ENCODE data around the gene PLPP3. TPM values are rescaled to one million over a fixed set of nuclear protein-coding genes. Genes with fewer than 3 reads are reported as not detected.
A peak's percentile ranks its signal among the peaks of the same experiment; 100 is the strongest.

Gene PLPP3
- total and polyA plus RNA-seq, 2 of the 8 experiments (the other 6 are each of a cell fraction or from before 2014, with no cell fraction given) = 33.2 to 42.0 TPM

- H3K36me3 ChIP-seq (ENCODE audit: control insufficient read depth in 2 of 4, insufficient read depth in 4 of 4, low read length in 3 of 4) = no peaks in the 10 kb centered on the region
- H2BK20ac ChIP-seq (ENCODE audit: low read length) = no peak overlapping the region
- ChIA-PET POLR2A (ENCODE audit: partially characterized antibody) (interaction anchor here (2.2 kb wide), 1 partner anchor 10 kb away, joined by 6 read pairs; no protein-coding TSS in a partner anchor), CTCF (ENCODE audit: partially characterized antibody) (interaction anchor here (0.7 to 4.3 kb wide), 5 partner anchors 9 to 1084 kb away, joined by 3 to 19 read pairs (median 3); no protein-coding TSS in a partner anchor)
- H3K27me3 ChIP-seq (replicated peaks in 1 of 4; ENCODE audit: control insufficient read depth in 3 of 4, extremely low read depth in 1 of 4, insufficient read depth in 3 of 4, low read length in 3 of 4) = no peaks in the 10 kb centered on the region
- no peak overlapping the region for H3K14ac ChIP-seq (ENCODE audit: insufficient read length)
- H3K4me1 ChIP-seq (replicated peaks in 1 of 4; ENCODE audit: control insufficient read depth in 3 of 4, insufficient read depth in 4 of 4, low read length in 3 of 4) = no peaks in the 10 kb centered on the region; a peak in 1 of 7 replicates
- H3K4me3 ChIP-seq (ENCODE audit: extremely low read depth in 1 of 4, insufficient read depth in 2 of 4, low read depth in 3 of 4, low read length in 4 of 4) = no peak overlapping the region
- H2BK120ac ChIP-seq (replicated peaks; ENCODE audit: low read depth, low read length) = no peak overlapping the region
- no peak overlapping the region for H3K4ac ChIP-seq (replicated peaks; ENCODE audit: insufficient read length, low read depth, low read length)
- no peak overlapping the region for H3K23ac ChIP-seq (ENCODE audit: insufficient read length)
- H3K9ac ChIP-seq (replicated peaks in 1 of 4; ENCODE audit: extremely low read depth in 1 of 4, low read depth in 3 of 4, low read length in 3 of 4) = no peak overlapping the region
- H4K20me1 ChIP-seq (replicated peaks in 1 of 2; ENCODE audit: control insufficient read depth in 1 of 2, insufficient read depth in 2 of 2, low read length in 2 of 2) = no peaks in the 10 kb centered on the region
- H3K18ac ChIP-seq (ENCODE audit: extremely low read depth, low read length) = no peak overlapping the region
- DNase-seq (ENCODE audit: low read depth in 1 of 2, low spot score in 2 of 2) (no peak), FAIRE-seq (no peak)
- no peak overlapping the region for H4K8ac ChIP-seq (ENCODE audit: extremely low read depth, insufficient read depth, low read length)
- H2AK5ac ChIP-seq (ENCODE audit: low read depth, low read length) = peak overlapping the region; percentile 84; the same call in 1 of the 2 replicates
- H3K23me2 ChIP-seq (ENCODE audit: low read depth, low read length) = no peaks in the 10 kb centered on the region
- WGBS, 2 experiments (ENCODE audit: extremely low coverage in 1 of 2, insufficient coverage in 1 of 2, insufficient read length in 1 of 2, insufficient replicate concordance in 2 of 2, low coverage in 1 of 2, low lambda C conversion rate in 2 of 2, missing lambda C conversion rate in 1 of 2) = 86% methylated on average over 1 of the region's 1 CpG; no CpG with 5 or more reads in 1 of the 2 experiments
- H2BK12ac ChIP-seq (ENCODE audit: low read depth, low read length) = peak overlapping the region; percentile 65; the same call in 1 of the 2 replicates
- no peak overlapping the region for H2BK15ac ChIP-seq (ENCODE audit: low read length)
- no peak overlapping the region for H2BK5ac ChIP-seq (ENCODE audit: low read depth, low read length)
- no peak overlapping the region for H3K4me2 ChIP-seq (ENCODE audit: insufficient read depth in 1 of 2, low read depth in 2 of 2, low read length in 2 of 2)
- H3K79me2 ChIP-seq (ENCODE audit: control insufficient read depth in 1 of 2, insufficient read depth in 2 of 2, low read length in 2 of 2) = no peaks in the 10 kb centered on the region
- no peak overlapping the region for H3K27ac ChIP-seq (ENCODE audit: low read depth, low read length)
- no peak overlapping the region for H4K91ac ChIP-seq (replicated peaks; ENCODE audit: insufficient read length, low read length)
- no peak overlapping the region for H3K56ac ChIP-seq (replicated peaks; ENCODE audit: insufficient read length, low read depth, low read length)
- H4K5ac ChIP-seq (ENCODE audit: insufficient read length, low read depth, low read length) = no peak overlapping the region
- H2AFZ ChIP-seq (ENCODE audit: low read length) = no peak overlapping the region
- no peaks in the 10 kb centered on the region for H3K79me1 ChIP-seq (ENCODE audit: low read depth, low read length)
- H3K9me3 ChIP-seq (ENCODE audit: insufficient read depth in 2 of 2, low read depth in 1 of 2, low read length in 1 of 2) = no peaks in the 10 kb centered on the region
- TF ChIP-seq NANOG (IDR thresholded peaks at IDR 0.05; ENCODE audit: insufficient read depth, low read depth, low read length, poor library complexity, severe bottlenecking) = no peak
- TF ChIP-seq RNF2 (IDR thresholded peaks at IDR 0.05; ENCODE audit: borderline replicate concordance, low read depth, low read length, missing control alignments, poor library complexity, severe bottlenecking) = no peak
Observed at GRCh38 chr1:56463376-56463775, 116.0 kb downstream of the PLPP3 start.

Measured in H1 (cell line).